GM21423 (cell line): ENCODE data around the gene CDKN2B-AS1.

Experiments used
- ATAC-seq: cut with Tn5 transposase; IDR thresholded peaks from one replicate; pipeline ENCODE4 v1.9.1; 2021; ENCODE audit warnings: mild to moderate bottlenecking, moderate library complexity; ENCODE audit not compliant: unreplicated experiment

The CDKN2B-AS1 gene

GRCh38 chr9:22148528-22148875 lies 153.9 kb downstream of the CDKN2B-AS1 start:
- ATAC-seq: no peak

GRCh38 chr9:22148876-22149637 lies 154.5 kb downstream of the CDKN2B-AS1 start:
- ATAC-seq: no peak

DNA sequence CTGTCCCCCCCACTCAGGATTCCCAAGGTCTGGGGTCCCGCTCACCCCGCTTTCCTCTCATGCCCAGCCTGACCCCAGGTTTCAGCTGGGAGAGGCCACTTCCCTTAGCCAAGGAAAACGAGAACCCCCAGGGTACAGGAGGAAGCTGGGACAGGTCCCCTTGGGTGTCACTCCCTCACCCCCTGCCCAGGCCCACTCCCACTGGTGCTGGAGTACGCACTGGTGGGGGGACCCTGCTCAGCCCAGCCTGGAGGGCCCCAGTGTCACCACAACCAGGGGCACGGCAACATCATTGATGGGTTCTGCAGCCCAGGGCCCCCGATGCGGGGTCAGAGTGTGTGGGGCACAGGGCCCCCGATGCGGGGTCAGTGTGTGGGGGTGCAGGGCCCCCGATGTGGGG lies 159.5 kb downstream of the CDKN2B-AS1 start:
- ATAC-seq: no peak

- no peak for ATAC-seq
These were observed 162.0 kb downstream of the CDKN2B-AS1 start for GRCh38 chr9:22156586-22156985.

GRCh38 chr9:22157276-22157675 lies 162.7 kb downstream of the CDKN2B-AS1 start:
- ATAC-seq: no peak

DNA sequence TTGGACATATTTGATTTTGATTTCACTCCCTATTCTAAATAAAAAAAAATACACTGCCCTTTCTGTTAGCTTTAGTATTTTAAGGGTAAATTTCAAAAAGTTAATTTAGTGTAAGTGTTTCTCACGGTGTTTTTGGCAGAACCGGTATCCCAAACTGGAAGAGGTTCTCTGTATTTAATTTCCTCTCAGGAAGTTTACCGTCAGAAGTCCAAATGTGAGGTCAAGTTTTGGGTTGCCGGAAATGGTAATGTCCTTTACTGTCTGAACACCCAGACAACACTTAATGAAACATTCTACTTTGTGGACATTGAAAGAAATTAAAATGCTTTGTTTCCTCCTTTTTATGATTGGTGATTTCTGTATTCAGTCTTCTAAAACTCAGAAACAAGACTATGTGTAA lies 163.2 kb downstream of the CDKN2B-AS1 start:
- ATAC-seq: no peak

DNA sequence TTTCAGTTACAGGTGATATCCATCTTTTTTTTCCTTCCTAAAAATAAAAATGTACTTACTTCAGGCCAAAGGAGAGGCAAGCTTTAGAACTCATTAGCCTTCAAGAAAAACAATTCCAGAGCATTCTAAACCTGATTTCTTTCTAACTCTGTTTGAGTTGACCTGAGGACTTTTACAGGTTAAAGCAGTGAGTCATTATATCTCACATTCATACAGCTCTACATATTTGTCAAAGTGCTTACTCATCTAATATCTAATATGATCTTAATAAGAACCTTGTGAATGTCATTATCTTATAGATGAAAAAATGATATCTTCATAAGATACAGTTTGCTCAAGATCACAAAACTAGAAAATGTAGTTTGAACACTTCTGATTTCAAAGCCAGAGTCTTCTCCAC lies 163.7 kb downstream of the CDKN2B-AS1 start:
- ATAC-seq: no peak

DNA sequence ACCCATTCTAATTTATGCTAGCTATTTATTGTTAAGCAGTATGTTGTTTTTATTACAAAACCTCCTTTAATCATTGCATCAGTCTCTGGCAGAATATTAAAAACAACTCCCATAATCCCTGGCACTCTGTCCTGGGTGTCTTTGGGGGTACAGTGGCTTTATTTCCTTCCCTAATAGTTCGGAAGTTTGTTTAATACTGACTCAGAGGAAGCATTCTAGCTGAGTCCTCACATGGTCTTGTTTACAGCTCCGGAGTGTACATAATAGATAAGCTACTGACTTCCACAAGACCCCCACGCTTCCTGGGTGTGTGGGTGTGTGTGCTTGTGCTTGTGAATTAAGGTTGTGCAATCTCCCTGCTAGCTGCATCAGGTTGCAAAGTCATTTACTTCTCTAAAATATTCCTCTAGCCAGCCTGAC lies 164.3 kb downstream of the CDKN2B-AS1 start:
- no peak for ATAC-seq

- ATAC-seq: no peak
These were observed 165.0 kb downstream of the CDKN2B-AS1 start for GRCh38 chr9:22159586-22159985.

DNA sequence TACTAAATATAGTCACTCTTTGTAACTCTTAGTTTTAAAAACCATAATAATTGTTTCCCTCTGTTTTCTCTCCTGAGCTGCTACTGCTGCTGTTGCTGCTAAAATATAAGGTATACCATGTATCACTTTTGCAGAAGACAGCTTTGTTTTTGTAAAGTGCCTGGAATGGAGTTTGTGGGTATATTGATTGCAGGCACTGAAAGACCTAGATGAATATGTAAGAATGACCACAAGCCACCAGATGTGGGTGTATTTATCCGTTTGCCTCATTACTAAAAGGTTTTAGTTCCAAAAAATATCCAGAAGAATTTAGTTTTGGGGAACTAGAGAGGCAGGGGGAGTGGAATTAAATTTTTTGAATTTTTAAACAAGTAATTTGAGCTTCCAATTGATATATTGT lies 165.6 kb downstream of the CDKN2B-AS1 start:
- ATAC-seq: no peak

DNA sequence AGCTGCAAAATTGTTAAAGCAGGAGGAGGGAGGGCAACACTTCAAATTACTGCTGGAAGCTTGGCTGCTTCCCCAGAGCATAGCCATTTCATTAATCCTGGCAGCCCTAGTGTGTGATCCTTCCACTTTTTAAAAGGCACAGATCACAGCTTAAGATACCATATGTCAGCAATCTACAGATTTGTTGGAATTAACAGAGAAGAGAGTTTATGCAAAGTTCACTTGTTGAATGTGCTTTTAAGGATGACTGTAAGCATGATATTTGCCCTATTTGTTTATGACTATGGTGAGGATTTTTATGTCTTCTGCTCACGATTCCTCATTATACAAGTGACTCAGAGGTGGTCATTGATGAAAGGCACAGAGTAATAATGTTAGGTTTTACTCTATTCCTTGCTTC lies 170.6 kb downstream of the CDKN2B-AS1 start:
- ATAC-seq: no peak

DNA sequence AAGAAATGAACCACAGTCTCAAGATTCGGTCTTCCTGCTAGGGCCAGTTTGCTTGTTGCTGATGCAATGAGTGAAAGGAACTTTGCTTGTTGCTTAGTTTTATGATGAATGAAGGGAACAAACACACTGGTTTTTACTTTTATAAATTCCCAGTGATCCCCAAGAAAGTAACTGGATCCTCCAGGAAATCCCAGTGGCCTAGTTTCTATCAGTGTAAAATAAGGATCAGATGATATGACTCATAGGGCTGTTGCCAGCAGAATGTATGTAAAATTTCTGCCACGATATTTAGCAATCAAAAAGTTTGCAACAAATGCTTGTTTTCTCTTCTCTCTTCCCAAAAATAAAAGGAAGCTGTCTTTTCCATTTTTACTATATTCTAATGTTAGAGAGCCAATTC lies 174.7 kb downstream of the CDKN2B-AS1 start:
- no peak for ATAC-seq

- no peak for ATAC-seq
These were observed 175.3 kb downstream of the CDKN2B-AS1 start for GRCh38 chr9:22169727-22170503.
